MM.1S (cell line): Measurements from ENCODE around the gene KLC1.

Experiments
- DNase-seq: peaks from one replicate; pipeline ENCODE4 v3.0.0-alpha.2; 2015
- H2AFZ ChIP-seq: fragments of 300-600 bp; sonication (generic); 2 replicates; pipeline ENCODE4 v1.6.0; 2016; ENCODE audit warnings: antibody characterized with exemption, low read length
- H3F3A ChIP-seq: fragments of 300-600 bp; sonication (generic); 2 replicates; pipeline ENCODE4 v1.6.1; 2016; ENCODE audit warnings: mild to moderate bottlenecking, antibody characterized with exemption, low read length, moderate library complexity, mixed read lengths; ENCODE audit not compliant: insufficient read depth
- H3K27ac ChIP-seq: fragments of 300-600 bp; sonication (generic); 2 replicates; pipeline ENCODE4 v1.5.1; 2016; ENCODE audit warnings: mild to moderate bottlenecking, low read length
- H3K27me3 ChIP-seq: fragments of 300-600 bp; sonication (generic); replicated peaks from 2 replicates; pipeline ENCODE4 v1.6.0; 2016; ENCODE audit warnings: low read length; ENCODE audit not compliant: insufficient read depth
- H3K36me3 ChIP-seq: fragments of 300-600 bp; sonication (generic); replicated peaks from 2 replicates; pipeline ENCODE4 v1.6.1; 2016; ENCODE audit warnings: mild to moderate bottlenecking, low read length, mixed read lengths; ENCODE audit not compliant: insufficient read depth
- H3K4me1 ChIP-seq: fragments of 300-600 bp; sonication (generic); 2 replicates; pipeline ENCODE4 v1.6.1; 2016; ENCODE audit warnings: low read length, mixed read lengths
- H3K4me2 ChIP-seq: fragments of 300-600 bp; sonication (generic); 2 replicates; pipeline ENCODE4 v1.6.0; 2016; ENCODE audit warnings: low read depth, low read length
- H3K4me3 ChIP-seq: fragments of 300-600 bp; sonication (generic); 2 replicates; pipeline ENCODE4 v1.5.1; 2016; ENCODE audit warnings: low read length, mixed read lengths
- H3K79me2 ChIP-seq: fragments of 300-600 bp; sonication (generic); 2 replicates; pipeline ENCODE4 v1.6.1; 2016; ENCODE audit warnings: mixed run types, low read length, mixed read lengths
- H3K9ac ChIP-seq: fragments of 300-600 bp; sonication (generic); 2 replicates; pipeline ENCODE4 v1.6.1; 2016; ENCODE audit warnings: low read length, mixed read lengths
- H3K9me2 ChIP-seq: fragments of 300-600 bp; sonication (generic); replicated peaks from 2 replicates; pipeline ENCODE4 v1.6.1; 2016; ENCODE audit warnings: mild to moderate bottlenecking, low read length, mixed read lengths; ENCODE audit not compliant: insufficient read depth
- H3K9me3 ChIP-seq: fragments of 300-600 bp; sonication (generic); replicated peaks from 2 replicates; pipeline ENCODE4 v1.6.1; 2016; ENCODE audit warnings: mild to moderate bottlenecking, low read length, mixed read lengths; ENCODE audit not compliant: insufficient read depth
- H4K20me1 ChIP-seq: fragments of 300-600 bp; sonication (generic); 2 replicates; pipeline ENCODE4 v1.6.1; 2016; ENCODE audit warnings: mild to moderate bottlenecking, low read length, moderate library complexity, mixed read lengths; ENCODE audit not compliant: insufficient read depth
- EZH2 ChIP-seq: fragments of 300-600 bp; sonication (generic); optimal IDR thresholded peaks from 2 replicates; pipeline ENCODE3; 2017; ENCODE audit warnings: low read depth, mild to moderate bottlenecking, antibody characterized with exemption, low read length, mixed read lengths
- EZH2phosphoT487 ChIP-seq: fragments of 300-600 bp; sonication (generic); IDR thresholded peaks from 2 replicates; pipeline ENCODE4 v1.6.1; 2018; ENCODE audit warnings: antibody characterized with exemption, low read length
- TF ChIP-seq, protein P1 (sequence below): fragments of 300-600 bp; sonication (generic); IDR thresholded peaks from 2 replicates; pipeline ENCODE4 v1.5.1; 2016; ENCODE audit warnings: antibody characterized with exemption, low read length, mixed read lengths

The KLC1 gene

DNA sequence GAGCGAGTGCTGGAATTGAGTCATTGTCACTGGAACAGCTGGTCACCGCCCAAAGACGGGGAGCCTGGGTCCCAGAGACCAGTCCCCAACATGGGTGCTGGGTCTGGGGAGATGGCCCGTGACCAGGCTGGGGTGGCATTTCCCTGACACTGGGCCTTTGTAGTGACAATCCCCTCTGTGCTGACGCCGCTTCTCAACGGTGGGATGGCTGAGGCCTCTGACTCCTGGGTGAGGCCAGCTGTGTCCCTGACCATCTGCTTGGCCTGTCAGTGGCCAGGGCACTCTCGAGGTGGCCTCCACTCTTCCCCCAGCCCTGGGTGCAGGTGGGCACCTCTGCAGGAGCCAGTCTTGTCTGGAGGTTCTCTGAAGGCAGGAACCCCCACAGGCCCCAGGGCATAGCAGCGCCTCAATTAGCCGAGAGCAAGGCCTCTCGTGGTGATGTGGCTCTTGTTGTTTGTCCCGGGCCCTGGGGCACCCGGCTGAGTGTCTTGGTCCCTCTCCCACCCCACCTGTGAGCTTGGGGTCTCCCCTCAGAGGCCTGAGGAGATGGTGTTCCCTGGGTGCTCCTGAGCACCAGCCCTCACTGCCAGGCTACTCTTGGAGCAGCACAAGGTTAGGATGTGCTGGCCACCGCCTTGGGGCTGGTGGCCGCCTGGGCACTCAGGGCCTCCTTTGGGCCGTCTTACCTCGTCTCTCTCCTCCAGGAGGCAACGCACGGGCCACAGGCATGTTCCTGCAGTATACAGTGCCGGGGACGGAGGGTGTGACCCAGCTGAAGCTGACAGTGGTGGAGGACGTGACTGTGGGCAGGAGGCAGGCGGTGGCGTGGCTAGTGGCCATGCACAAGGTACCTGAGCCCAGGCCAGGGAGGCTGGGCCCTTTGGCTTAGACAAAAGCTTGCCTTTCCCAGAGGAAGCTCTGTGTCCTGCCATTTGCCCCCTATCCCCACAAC lies 103.2 kb downstream of the KLC1 start:
- Histone ChIP-seq H3F3A (no peaks in the 10 kb centered on the region), H3K27me3 (no peaks in the 10 kb centered on the region), H3K79me2 (no peaks in the 10 kb centered on the region), H3K9me3 (no peaks in the 10 kb centered on the region), H3K36me3 (no peaks in the 10 kb centered on the region), H3K4me1 (no peaks in the 10 kb centered on the region), H4K20me1 (no peaks in the 10 kb centered on the region), H3K9ac (no peak overlapping the region), H3K27ac (no peak overlapping the region), H3K4me2 (no peak overlapping the region), H3K4me3 (no peak overlapping the region), H2AFZ (no peak overlapping the region), H3K9me2 (no peaks in the 10 kb centered on the region)
- TF ChIP-seq, protein P1, sequence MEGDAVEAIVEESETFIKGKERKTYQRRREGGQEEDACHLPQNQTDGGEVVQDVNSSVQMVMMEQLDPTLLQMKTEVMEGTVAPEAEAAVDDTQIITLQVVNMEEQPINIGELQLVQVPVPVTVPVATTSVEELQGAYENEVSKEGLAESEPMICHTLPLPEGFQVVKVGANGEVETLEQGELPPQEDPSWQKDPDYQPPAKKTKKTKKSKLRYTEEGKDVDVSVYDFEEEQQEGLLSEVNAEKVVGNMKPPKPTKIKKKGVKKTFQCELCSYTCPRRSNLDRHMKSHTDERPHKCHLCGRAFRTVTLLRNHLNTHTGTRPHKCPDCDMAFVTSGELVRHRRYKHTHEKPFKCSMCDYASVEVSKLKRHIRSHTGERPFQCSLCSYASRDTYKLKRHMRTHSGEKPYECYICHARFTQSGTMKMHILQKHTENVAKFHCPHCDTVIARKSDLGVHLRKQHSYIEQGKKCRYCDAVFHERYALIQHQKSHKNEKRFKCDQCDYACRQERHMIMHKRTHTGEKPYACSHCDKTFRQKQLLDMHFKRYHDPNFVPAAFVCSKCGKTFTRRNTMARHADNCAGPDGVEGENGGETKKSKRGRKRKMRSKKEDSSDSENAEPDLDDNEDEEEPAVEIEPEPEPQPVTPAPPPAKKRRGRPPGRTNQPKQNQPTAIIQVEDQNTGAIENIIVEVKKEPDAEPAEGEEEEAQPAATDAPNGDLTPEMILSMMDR, result no peak
- TF ChIP-seq EZH2phosphoT487, result no peak
- TF ChIP-seq EZH2, result no peak
- DNase-seq, result no peak

- Histone ChIP-seq H3K9me2 (no peaks in the 10 kb centered on the region), H3K9me3 (no peaks in the 10 kb centered on the region), H3K27ac (no peak overlapping the region), H3K4me3 (no peak overlapping the region), H3K4me2 (no peak overlapping the region), H3K4me1 (no peaks in the 10 kb centered on the region), H3K27me3 (no peaks in the 10 kb centered on the region), H2AFZ (no peak overlapping the region), H4K20me1 (no peaks in the 10 kb centered on the region), H3K36me3 (no peaks in the 10 kb centered on the region), H3F3A (no peaks in the 10 kb centered on the region), H3K79me2 (no peaks in the 10 kb centered on the region), H3K9ac (no peak overlapping the region)
- no peak for DNase-seq
- TF ChIP-seq, protein P1, result no peak
- TF ChIP-seq EZH2 (no peak), EZH2phosphoT487 (no peak)
These were observed 104.0 kb downstream of the KLC1 start for GRCh38 chr14:103732868-103733620.

DNA sequence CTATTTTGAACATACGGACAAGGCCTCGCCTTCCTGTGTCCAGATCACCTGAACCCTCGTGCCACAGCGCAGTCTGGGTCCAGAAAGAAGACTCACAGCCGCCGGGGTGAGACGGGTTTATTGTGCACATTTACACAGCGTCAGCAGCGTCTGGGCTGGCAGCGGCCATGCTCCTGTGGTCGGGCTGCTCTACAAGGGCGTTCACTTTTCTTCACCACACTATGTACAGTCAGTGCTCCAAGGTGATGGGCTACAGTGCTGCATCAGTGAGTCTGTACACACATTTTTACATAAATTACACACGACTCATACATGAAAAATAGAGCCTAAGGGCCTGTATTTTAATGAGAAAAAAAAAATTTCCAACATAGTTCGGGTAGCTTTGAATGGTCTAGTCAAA lies 104.6 kb downstream of the KLC1 start:
- DNase-seq, result no peak
- H3K27me3 ChIP-seq, result no peaks in the 10 kb centered on the region
- no peaks in the 10 kb centered on the region for H3K9me2 ChIP-seq
- no peak overlapping the region for H3K4me3 ChIP-seq
- H3F3A ChIP-seq, result no peaks in the 10 kb centered on the region
- no peak overlapping the region for H3K4me2 ChIP-seq
- no peak overlapping the region for H2AFZ ChIP-seq
- H4K20me1 ChIP-seq, result no peaks in the 10 kb centered on the region
- no peaks in the 10 kb centered on the region for H3K36me3 ChIP-seq
- no peaks in the 10 kb centered on the region for H3K79me2 ChIP-seq
- no peak overlapping the region for H3K9ac ChIP-seq
- no peak overlapping the region for H3K27ac ChIP-seq
- no peaks in the 10 kb centered on the region for H3K4me1 ChIP-seq
- no peaks in the 10 kb centered on the region for H3K9me3 ChIP-seq
- TF ChIP-seq EZH2phosphoT487 (no peak), EZH2 (no peak)
- TF ChIP-seq, protein P1, result no peak
